H9 (cell line): ENCODE measurements around the gene DAPK1. TPM values are rescaled to one million over a fixed set of nuclear protein-coding genes. Genes with fewer than 3 reads are reported as not detected.

ENCODE experiments used
- DNase-seq: peaks from one replicate; pipeline ENCODE4 v3.0.0-alpha.2; 2017
- H2AFZ ChIP-seq: one replicate; pipeline ENCODE4 v1.6.1; 2013; ENCODE audit warnings: mild to moderate bottlenecking, low read length, control low read depth, moderate library complexity
- H2AK5ac ChIP-seq: 2 replicates; pipeline ENCODE4 v1.6.1; 2013; ENCODE audit warnings: low read length, control low read depth, mixed read lengths; ENCODE audit not compliant: insufficient read length
- H2BK120ac ChIP-seq: one replicate; pipeline ENCODE4 v1.6.1; 2013; ENCODE audit warnings: low read depth, mild to moderate bottlenecking, low read length, control low read depth, inconsistent platforms; ENCODE audit not compliant: poor library complexity, severe bottlenecking
- H2BK12ac ChIP-seq: 2 replicates; pipeline ENCODE4 v1.6.1; 2013; ENCODE audit warnings: low read length, control low read depth, mixed read lengths, low read depth; ENCODE audit not compliant: insufficient read length
- H2BK15ac ChIP-seq: 2 replicates; pipeline ENCODE4 v1.6.1; 2013; ENCODE audit warnings: low read depth, low read length, control low read depth
- H2BK20ac ChIP-seq: one replicate; pipeline ENCODE4 v1.6.1; 2013; ENCODE audit warnings: low read depth, mild to moderate bottlenecking, low read length, control low read depth, inconsistent platforms; ENCODE audit not compliant: poor library complexity, severe bottlenecking
- H2BK5ac ChIP-seq: 2 replicates; pipeline ENCODE4 v1.6.1; 2013; ENCODE audit warnings: low read length, control low read depth, mixed read lengths; ENCODE audit not compliant: insufficient read length
- H3K14ac ChIP-seq: 2 replicates; pipeline ENCODE4 v1.6.1; 2013; ENCODE audit warnings: low read length, control low read depth; ENCODE audit not compliant: insufficient read depth
- H3K18ac ChIP-seq: 2 replicates; pipeline ENCODE4 v1.6.1; 2013; ENCODE audit warnings: low read depth, mild to moderate bottlenecking, mixed read lengths, low read length, control low read depth; ENCODE audit not compliant: insufficient read length
- H3K23ac ChIP-seq: 2 replicates; pipeline ENCODE4 v1.6.1; 2013; ENCODE audit warnings: low read length, control low read depth, mixed read lengths, low read depth; ENCODE audit not compliant: insufficient read length
- H3K23me2 ChIP-seq: 2 replicates; pipeline ENCODE4 v1.6.1; 2013; ENCODE audit warnings: low read depth, mild to moderate bottlenecking, mixed read lengths, low read length, control low read depth; ENCODE audit not compliant: insufficient read length, poor library complexity, severe bottlenecking
- H3K27ac ChIP-seq: 2 replicates; pipeline ENCODE4 v1.5.1; 2013; ENCODE audit warnings: low read length, control low read depth, mixed read lengths, low read depth; ENCODE audit not compliant: insufficient read length
- H3K27me3 ChIP-seq: 2 replicates; pipeline ENCODE4 v1.6.1; 2013; ENCODE audit warnings: low read length, control low read depth, inconsistent platforms; ENCODE audit not compliant: insufficient read depth
- H3K4ac ChIP-seq: 2 replicates; pipeline ENCODE4 v1.6.1; 2013; ENCODE audit warnings: low read depth, mild to moderate bottlenecking, control low read depth, inconsistent platforms, low read length, moderate library complexity
- H3K4me1 ChIP-seq: 2 replicates; pipeline ENCODE4 v1.6.1; 2013; ENCODE audit warnings: low read length, control low read depth, inconsistent platforms; ENCODE audit not compliant: insufficient read depth
- H3K4me2 ChIP-seq: 2 replicates; pipeline ENCODE4 v1.6.1; 2013; ENCODE audit warnings: low read length, control low read depth, mixed read lengths; ENCODE audit not compliant: insufficient read length, insufficient read depth
- H3K56ac ChIP-seq: 2 replicates; pipeline ENCODE4 v1.6.1; 2013; ENCODE audit warnings: low read depth, mild to moderate bottlenecking, mixed read lengths, low read length, control low read depth; ENCODE audit not compliant: insufficient read length
- H3K79me1 ChIP-seq: 2 replicates; pipeline ENCODE4 v1.6.1; 2013; ENCODE audit warnings: low read depth, mild to moderate bottlenecking, moderate library complexity, low read length, control low read depth, inconsistent platforms; ENCODE audit not compliant: insufficient read depth, poor library complexity, severe bottlenecking
- H3K79me2 ChIP-seq: 2 replicates; pipeline ENCODE4 v1.6.1; 2013; ENCODE audit warnings: low read length, control low read depth, inconsistent platforms; ENCODE audit not compliant: insufficient read depth
- H3K9ac ChIP-seq: 2 replicates; pipeline ENCODE4 v1.6.1; 2013; ENCODE audit warnings: low read length, control low read depth, mixed read lengths; ENCODE audit not compliant: insufficient read length; ENCODE audit errors: extremely low read depth
- H3K9me3 ChIP-seq: one replicate; pipeline ENCODE4 v1.6.1; 2013; ENCODE audit warnings: low read depth, low read length, inconsistent platforms; ENCODE audit not compliant: control insufficient read depth
- H3T11ph ChIP-seq: one replicate; pipeline ENCODE4 v1.6.1; 2013; ENCODE audit warnings: mild to moderate bottlenecking, low read length, control low read depth, inconsistent platforms
- H4K20me1 ChIP-seq: one replicate; pipeline ENCODE4 v1.6.1; 2013; ENCODE audit not compliant: control insufficient read depth, insufficient read length, insufficient read depth
- H4K5ac ChIP-seq: 2 replicates; pipeline ENCODE4 v1.6.1; 2013; ENCODE audit warnings: low read depth, mild to moderate bottlenecking, mixed read lengths, low read length, control low read depth; ENCODE audit not compliant: insufficient read length
- H4K8ac ChIP-seq: replicated peaks from 2 replicates; pipeline ENCODE4 v1.6.1; 2013; ENCODE audit warnings: low read length, control low read depth, mixed read lengths, low read depth; ENCODE audit not compliant: insufficient read length
- H4K91ac ChIP-seq: 2 replicates; pipeline ENCODE4 v1.6.1; 2013; ENCODE audit warnings: low read depth, mild to moderate bottlenecking, moderate library complexity, mixed read lengths, low read length, control low read depth; ENCODE audit not compliant: insufficient read length
- H3K27ac Mint-ChIP-seq, 3 experiments: 2 replicates in 2 of 3; 3 replicates in 1 of 3; pipeline ENCODE4 v1.8.0; 2020 to 2021; ENCODE audit warnings: mixed read lengths in 3 of 3, mild to moderate bottlenecking in 1 of 3, moderate library complexity in 1 of 3
- H3K27me3 Mint-ChIP-seq: 2 replicates; pipeline ENCODE4 v1.8.0; 2021; ENCODE audit warnings: low read depth, mild to moderate bottlenecking, moderate library complexity, mixed read lengths
- H3K36me3 Mint-ChIP-seq, 3 experiments: 2 replicates in 2 of 3; 3 replicates in 1 of 3; pipeline ENCODE4 v1.8.0; 2020 to 2021; ENCODE audit warnings: low read depth in 3 of 3, mixed read lengths in 3 of 3; ENCODE audit not compliant: insufficient read depth in 1 of 3
- H3K4me1 Mint-ChIP-seq, 2 experiments: 2 replicates each; pipeline ENCODE4 v1.8.0; 2020; ENCODE audit warnings: mixed read lengths in 2 of 2
- H3K4me3 Mint-ChIP-seq, 2 experiments: 2 replicates in 1 of 2; 3 replicates in 1 of 2; pipeline ENCODE4 v1.8.0; 2020 to 2021; ENCODE audit warnings: mild to moderate bottlenecking in 2 of 2, mixed read lengths in 2 of 2, moderate library complexity in 1 of 2
- H3K9me3 Mint-ChIP-seq, 2 experiments: 2 replicates in 1 of 2; 3 replicates in 1 of 2; pipeline ENCODE4 v1.8.0; 2020; ENCODE audit warnings: mild to moderate bottlenecking in 2 of 2, mixed read lengths in 2 of 2, moderate library complexity in 1 of 2
- CTCF ChIP-seq: fragments of 200-600 bp; sonication (generic); conservative IDR thresholded peaks from 3 replicates; pipeline ENCODE4 v1.8.0; 2021; ENCODE audit warnings: antibody characterized with exemption, mild to moderate bottlenecking
- total RNA-seq: library from RNA; stranded (reverse); gene quantifications from 2 replicates; pipeline ENCODE4 v1.2.1, GENCODE V29; 2021

Gene DAPK1
- total RNA-seq, 1 experiment from 2014 or later: 79.4 TPM

GRCh38 chr9:87543251-87543650 is 45.6 kb downstream of the DAPK1 start:
- Mint-ChIP-seq H3K9me3 (no peaks in the 10 kb centered on the region), H3K4me1 (peaks cover 19 to 22% of the 10 kb centered on the region in 2 experiments), H3K36me3 (peaks cover 11 to 26% (median 13%) of the 10 kb centered on the region in 3 experiments), H3K4me3 (no peak overlapping the region), H3K27ac (no peak overlapping the region), H3K27me3 (no peaks in the 10 kb centered on the region)
- Histone ChIP-seq H4K91ac (no peak overlapping the region), H2BK15ac (no peak overlapping the region), H4K8ac (no peak overlapping the region), H4K20me1 (no peaks in the 10 kb centered on the region), H2BK20ac (no peak overlapping the region), H3K23me2 (no peaks in the 10 kb centered on the region), H3K79me1 (peaks cover 5% of the 10 kb centered on the region), H3K23ac (no peak overlapping the region), H2AK5ac (no peak overlapping the region), H2BK5ac (no peak overlapping the region), H4K5ac (no peak overlapping the region), H2BK12ac (no peak overlapping the region), H3K9ac (no peak overlapping the region), H3K14ac (no peak overlapping the region), H3K4me2 (no peak overlapping the region), H3T11ph (no peak overlapping the region), H3K4ac (no peak overlapping the region), H2AFZ (no peak overlapping the region), H3K79me2 (peaks cover 8% of the 10 kb centered on the region), H3K9me3 (no peaks in the 10 kb centered on the region), H3K27me3 (no peaks in the 10 kb centered on the region), H3K27ac (no peak overlapping the region), H3K18ac (no peak overlapping the region), H3K56ac (no peak overlapping the region), H3K4me1 (peaks cover 5% of the 10 kb centered on the region), H2BK120ac (no peak overlapping the region)
- no peak for DNase-seq
- TF ChIP-seq CTCF: no peak
